Measurements from ENCODE around the gene FAT3. TPM values are rescaled to one million over a fixed set of nuclear protein-coding genes. Genes with fewer than 3 reads are reported as not detected.

The FAT3 gene
- total RNA-seq, 2 experiments from 2014 or later, result not detected

GRCh38 chr11:92226331-92227229 lies 2.0 kb downstream of the FAT3 start:
- H3K36me3 ChIP-seq (ENCODE audit: insufficient read depth, low read length), result no peaks in the 10 kb centered on the region
- no peak overlapping the region for H3K4me2 ChIP-seq (ENCODE audit: low read length)
- intact Hi-C loops (cut with micrococcal nuclease; ENCODE audit: unreplicated experiment), result no loop called here
- H3K9me3 ChIP-seq (ENCODE audit: low read length), result no peaks in the 10 kb centered on the region
- no peak overlapping the region for H2AFZ ChIP-seq (ENCODE audit: low read length)
- no peak for DNase-seq (ENCODE audit: low spot score)
- ChIA-PET CTCF (ENCODE audit: unreplicated experiment) (no interaction called here), POLR2A (no interaction called here)
- no peak overlapping the region for H3K4me3 ChIP-seq (ENCODE audit: low read depth, low read length, poor library complexity, severe bottlenecking)
- H3K4me1 ChIP-seq (ENCODE audit: insufficient read depth, low read length, poor library complexity, severe bottlenecking), result no peaks in the 10 kb centered on the region
- TF ChIP-seq EZH2phosphoT487 (IDR thresholded peaks at IDR 0.05; ENCODE audit: borderline replicate concordance, low read depth, low read length) (no peak), CTCF (conservative IDR thresholded peaks at IDR 0.05; ENCODE audit: low read length) (no peak)
- no peaks in the 10 kb centered on the region for H3K9me2 ChIP-seq (ENCODE audit: insufficient read depth, low read length)
- H3K79me2 ChIP-seq (ENCODE audit: insufficient read depth, low read depth, low read length), result no peaks in the 10 kb centered on the region
- no peak overlapping the region for H3K27ac ChIP-seq (ENCODE audit: low read depth, low read length, poor library complexity, severe bottlenecking)
- no peaks in the 10 kb centered on the region for H4K20me1 ChIP-seq (ENCODE audit: insufficient read depth, low read length)
- no TSS peak for BruUV-seq (replicated peaks)

- ChIA-PET POLR2A (no interaction called here), CTCF (ENCODE audit: unreplicated experiment) (no interaction called here)
- H3K4me1 ChIP-seq (ENCODE audit: insufficient read depth, low read length, poor library complexity, severe bottlenecking), result no peaks in the 10 kb centered on the region
- no peaks in the 10 kb centered on the region for H3K36me3 ChIP-seq (ENCODE audit: insufficient read depth, low read length)
- no peak for TF ChIP-seq EZH2phosphoT487 (IDR thresholded peaks at IDR 0.05; ENCODE audit: borderline replicate concordance, low read depth, low read length)
- TF ChIP-seq CTCF (conservative IDR thresholded peaks at IDR 0.05; ENCODE audit: low read length), result no peak
- H3K4me2 ChIP-seq (ENCODE audit: low read length), result no peak overlapping the region
- H3K9me3 ChIP-seq (ENCODE audit: low read length), result no peaks in the 10 kb centered on the region
- intact Hi-C loops (cut with micrococcal nuclease; ENCODE audit: unreplicated experiment), result no loop called here
- H3K79me2 ChIP-seq (ENCODE audit: insufficient read depth, low read depth, low read length), result no peaks in the 10 kb centered on the region
- H3K9me2 ChIP-seq (ENCODE audit: insufficient read depth, low read length), result no peaks in the 10 kb centered on the region
- H3K27ac ChIP-seq (ENCODE audit: low read depth, low read length, poor library complexity, severe bottlenecking), result no peak overlapping the region
- no peaks in the 10 kb centered on the region for H4K20me1 ChIP-seq (ENCODE audit: insufficient read depth, low read length)
- no peak overlapping the region for H3K4me3 ChIP-seq (ENCODE audit: low read depth, low read length, poor library complexity, severe bottlenecking)
- BruUV-seq (replicated peaks), result no TSS peak
- no peak overlapping the region for H2AFZ ChIP-seq (ENCODE audit: low read length)
- DNase-seq (ENCODE audit: low spot score), result no peak
Observed at GRCh38 chr11:92227230-92227814, 2.7 kb downstream of the FAT3 start.

Measured in OCI-LY7 (cell line).